ENCODE results near the gene DHH.
A peak's percentile ranks its signal among the peaks of the same experiment; 100 is the strongest.

DHH gene

DNA sequence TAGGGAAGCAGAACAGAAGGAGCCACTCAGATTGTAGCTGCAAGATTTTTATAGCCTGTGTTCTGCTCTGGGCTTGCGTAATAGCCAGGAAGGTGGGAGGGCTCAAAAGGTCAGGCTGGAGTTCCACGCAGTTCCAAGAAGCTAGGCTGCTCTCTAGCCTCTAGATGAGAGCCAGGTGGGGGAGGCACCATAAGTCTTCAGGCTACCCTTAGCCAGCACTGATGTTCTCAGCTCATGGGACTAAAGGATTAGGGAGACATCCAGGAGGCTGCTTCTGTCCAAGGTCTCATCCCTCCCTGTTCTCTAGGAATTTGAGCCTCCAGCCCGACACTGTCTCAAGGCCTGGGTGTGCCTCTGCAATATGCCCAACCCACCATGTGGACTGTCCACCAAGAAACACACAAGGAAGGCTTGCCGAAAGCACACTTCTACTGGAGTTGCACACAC, 14.4 kb upstream of the DHH start:
- peak; percentile 74 to 84 for DNase-seq

DNA sequence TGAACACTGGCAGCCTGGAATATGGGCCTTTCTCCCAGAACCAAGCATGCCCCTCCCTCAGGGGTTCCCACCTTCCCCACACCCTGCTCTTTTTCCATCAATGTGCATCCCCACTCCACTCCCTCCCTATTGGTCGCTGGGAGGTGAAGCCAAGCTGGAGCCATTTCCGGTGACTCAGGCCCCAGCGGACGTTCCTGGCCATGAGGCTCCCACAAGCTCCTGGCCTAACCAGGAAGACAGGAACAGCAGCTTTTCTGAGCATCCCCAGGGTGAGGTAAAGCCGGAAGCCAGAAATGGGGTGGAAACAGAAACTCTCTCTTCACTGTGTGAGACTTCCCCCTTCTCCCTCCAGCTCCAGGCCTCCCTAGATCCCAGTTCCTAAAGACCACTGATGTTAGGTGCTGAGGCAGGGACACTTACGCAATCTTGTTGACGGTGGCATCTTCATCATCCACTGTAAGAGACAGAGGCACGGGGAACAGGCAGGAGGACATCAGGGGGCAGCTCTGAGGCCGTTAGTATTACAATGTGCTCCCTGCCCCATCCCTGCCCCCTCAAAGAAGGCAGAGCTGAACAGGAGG, 11.0 kb upstream of the DHH start:
- DNase-seq: no peak

DNA sequence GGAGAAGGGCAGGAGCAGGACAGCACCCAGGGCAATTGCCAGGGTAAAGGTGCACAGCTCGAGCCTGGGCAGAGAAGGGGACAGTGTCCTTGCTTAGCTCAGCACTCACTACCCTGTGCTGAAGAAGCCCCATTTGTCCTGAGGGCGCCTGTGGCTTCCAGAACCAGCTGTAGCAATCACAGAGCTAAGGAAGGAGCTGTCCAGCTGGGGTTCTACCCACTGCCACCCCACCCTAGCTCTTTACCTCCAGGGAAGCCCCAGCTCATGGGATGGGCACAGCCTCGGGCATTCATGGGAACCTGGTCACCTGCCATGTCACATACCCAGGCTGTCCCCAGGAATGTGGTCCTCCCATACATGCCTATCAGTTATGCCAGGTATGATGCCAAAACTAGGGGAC, 10.2 kb upstream of the DHH start:
- no peak for DNase-seq

DNA sequence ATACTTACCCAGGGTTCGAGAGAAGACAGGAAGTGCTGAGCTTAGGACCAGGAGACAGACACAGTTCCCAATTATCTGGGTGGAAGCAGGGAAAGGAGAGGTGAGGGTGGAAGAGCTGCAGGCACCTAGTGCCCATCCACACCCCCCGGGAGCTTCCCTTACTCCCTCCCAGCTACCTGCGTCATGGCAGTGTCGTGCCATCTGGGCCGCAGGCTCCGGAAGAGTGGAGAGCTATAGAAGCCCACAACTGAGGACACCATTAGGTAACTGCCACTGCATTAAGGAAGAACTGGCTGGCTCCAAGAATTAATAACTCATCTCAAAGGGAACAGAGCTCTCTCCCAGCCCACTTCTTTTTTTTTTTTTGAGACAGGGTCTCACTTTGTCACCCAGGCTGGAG, 5.8 kb upstream of the DHH start:
- no peak for DNase-seq

DNA sequence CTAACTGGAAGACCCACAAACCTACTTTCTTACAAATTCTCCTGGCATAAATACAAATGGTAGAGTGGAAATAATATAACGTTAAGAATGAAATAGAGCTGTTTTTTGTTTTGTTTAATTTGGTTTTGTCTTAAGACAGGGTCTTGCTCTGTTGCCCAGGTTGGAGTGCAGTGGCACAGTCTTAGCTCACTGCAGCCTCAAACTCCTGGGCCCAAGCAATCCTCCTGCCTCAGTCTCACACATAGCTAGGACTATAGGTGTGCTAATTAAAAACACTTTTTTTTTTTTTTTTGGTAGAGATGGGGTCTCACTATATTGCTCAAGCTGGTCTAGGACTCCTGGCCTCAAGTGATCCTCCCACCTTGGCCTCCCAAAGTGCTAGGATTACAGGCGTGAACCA, 4.1 kb upstream of the DHH start:
- no peak for DNase-seq

DNA sequence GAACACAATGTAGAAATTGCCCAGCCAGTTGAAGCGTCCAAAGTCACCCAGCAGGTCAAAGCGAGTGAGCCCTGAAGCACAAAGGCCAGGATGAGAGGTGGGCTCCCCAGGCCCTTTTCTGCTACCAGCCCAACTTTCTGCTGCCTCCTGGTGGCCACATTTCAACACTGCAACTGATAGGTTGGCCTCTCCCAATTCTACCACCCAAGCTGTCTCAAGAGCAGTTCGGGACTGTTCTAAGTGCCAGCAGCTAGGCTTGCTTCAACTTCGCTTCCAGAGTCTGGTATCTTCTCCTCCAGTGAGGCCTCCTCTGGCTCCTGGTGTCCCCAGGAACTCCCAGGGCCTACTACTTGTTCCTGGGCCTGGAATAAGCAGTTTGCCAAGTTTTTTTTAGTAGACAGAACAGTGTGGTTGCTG, 3.4 kb upstream of the DHH start:
- DNase-seq: peak; percentile 44 to 52

DNA sequence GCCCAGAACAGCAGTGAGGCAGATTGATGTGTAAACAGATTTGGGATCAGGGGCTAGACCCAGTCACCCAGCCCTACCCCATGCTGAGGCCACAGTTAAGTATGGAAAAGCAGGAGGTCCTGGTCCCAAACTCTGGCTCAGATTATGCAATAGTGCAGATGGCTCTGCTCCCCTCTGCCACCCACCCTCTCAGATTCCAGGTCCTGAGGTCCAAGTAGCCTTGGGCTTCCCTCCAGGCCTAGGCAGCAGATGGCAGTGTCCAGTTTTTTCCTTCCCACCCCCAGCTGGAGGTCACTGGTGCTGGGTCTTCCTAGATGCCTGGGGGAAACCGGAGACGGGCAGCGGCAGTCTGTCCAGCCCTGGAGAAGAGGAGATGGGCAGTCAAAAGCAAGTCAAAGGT, 2.8 kb upstream of the DHH start:
- no peak for DNase-seq

DNA sequence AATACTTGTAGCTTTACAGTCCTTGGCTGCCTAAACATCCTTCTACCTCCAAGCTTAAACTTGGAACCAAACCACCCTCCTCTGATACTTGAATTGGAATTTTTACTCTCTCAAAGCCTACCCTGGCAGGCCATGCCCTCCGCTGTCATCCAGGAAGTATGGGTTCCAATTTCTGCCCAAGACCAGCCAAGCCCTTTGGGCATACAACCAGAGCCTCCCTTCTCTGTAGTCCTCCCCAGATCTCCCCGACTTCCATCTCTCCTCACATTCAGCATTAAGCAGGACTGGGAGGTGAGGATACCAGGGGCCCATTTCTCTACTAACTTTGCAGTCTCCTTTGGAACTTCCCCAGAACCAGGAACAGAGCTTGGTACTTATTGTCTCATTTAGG, 369 bp upstream of the DHH start:
- DNase-seq: no peak

DNA sequence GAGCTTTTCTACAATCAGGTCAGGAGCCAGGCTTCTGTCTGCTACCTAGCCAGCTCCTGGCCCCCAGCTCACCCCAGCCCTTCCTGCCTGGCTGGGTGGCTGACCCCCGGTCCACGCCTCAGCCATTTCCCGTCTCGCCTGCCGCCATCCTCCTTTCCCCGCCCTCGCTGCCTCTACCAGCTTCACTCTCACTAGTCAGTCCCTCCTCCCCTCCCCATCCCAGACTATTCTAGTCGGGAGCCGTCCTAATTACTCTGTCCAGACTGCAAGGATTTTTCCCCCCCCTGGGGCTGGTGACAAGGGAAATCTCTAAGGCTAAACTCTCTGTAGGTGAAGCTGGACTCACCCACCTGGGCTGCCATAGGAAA, 825 bp downstream of the DHH start:
- no peak for DNase-seq

DNA sequence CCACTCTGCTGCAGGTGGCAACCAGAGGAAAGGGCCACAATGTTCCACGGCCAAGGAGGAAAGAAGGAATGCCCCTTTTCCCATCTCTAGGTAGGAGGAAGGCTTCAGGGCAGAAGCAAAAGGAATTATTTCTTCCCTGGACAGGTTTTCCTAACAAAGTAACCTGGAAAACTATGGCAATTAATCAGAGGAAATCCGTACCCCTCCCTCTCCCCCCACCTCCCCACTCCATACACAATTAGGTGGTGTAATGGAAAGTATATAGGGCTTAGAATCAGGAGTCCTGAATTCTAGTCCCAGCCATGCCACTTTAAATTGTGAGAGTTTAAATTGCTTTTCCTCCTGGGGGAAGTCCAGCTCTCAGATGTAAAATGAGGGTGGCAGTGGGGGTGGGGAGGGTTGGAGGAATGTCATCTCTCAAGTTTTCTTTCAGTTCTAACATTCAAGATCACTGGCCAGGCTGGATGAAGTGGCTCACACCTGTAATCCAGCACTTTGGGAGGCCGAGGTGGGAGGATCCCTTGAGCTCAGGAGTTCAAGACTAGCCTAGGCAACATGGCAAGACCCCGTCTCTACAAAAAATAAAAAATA, 1.7 kb downstream of the DHH start:
- no peak for DNase-seq

DNA sequence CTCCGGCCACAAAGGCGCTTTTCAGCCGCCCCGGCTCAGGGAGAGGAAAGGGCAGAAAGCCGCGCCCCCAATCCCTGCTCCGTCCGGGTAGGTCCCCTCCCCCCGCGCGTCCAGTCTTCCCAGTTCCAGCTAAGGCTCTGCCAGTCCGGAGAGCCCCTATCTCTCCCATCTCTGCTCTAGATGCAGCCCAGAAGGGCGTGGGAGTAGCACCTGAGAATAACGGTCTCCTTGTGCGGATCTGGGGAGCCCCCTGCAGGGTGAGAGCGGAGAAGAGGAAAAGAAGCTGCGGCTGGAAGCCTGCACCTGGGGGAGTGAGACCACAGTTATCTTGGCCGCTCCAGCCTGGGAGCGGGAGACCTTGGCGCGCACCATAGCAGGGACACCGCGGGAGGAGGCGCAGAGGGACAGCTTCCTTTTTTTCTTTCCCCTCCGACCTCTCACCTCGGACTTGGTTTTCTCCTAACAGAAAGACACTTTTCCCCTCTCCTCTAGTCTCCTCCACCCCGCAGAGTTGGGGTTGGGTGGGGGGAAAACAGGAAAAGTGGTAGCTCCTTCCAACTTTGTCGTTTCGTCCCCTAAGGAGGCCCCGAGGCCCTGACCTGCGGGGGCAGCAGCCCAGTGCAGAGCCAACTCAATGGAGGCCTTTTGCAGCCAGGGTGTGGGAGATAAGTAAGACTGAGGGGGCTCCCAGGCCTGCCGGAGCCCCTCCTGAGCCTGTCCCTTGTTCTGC, 2.4 kb downstream of the DHH start:
- peak; percentile 16 to 22 for DNase-seq

DNA sequence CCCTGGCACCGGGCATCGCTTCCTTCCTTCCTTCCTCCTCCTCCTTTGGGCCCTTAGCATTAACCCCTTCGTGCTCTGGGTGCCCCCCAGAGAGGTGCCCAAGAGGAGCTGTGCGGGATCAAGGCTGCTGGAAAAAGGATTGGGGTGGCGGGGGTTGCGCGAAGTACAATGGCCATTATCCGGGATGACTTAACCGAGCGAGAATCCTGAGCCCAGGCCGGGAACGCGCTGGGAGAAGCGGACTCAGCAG, 2.8 kb downstream of the DHH start:
- DNase-seq: no peak

DNA sequence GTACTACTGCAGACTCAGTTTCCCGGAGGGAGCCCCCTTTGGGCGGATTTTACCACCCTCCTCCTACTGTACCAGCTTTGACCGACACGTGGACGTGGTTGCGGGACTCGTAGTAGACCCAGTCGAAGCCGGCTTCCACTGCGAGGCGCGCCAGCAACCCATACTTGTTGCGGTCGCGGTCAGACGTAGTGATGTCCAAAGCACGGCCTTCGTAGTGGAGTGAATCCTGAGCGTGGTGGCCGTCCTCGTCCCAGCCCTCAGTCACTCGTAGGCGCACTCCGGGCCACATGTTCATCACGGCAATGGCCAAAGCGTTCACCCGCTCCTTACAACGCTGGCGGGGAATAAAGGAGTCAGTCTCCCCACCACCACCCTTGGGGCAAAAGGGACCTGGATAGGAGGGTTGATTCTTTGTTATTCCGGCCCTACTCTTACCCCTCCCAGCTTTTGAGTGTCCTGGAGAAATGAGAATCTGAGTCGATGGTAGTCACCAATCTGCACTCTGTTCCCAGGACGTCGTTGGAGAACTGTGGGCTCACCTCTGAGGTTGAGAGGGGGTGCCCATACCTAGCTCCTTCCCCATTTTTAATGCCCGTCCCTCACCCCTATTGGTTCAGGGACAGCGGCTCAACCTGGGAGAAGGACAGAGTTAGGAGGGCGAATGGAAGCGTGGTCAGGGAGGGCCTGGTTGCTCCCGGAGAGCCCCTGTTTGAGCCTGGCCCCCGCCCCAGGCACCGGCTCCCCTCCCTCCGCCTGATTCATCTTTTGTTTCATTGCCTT, 3.4 kb downstream of the DHH start:
- DNase-seq: no peak

DNA sequence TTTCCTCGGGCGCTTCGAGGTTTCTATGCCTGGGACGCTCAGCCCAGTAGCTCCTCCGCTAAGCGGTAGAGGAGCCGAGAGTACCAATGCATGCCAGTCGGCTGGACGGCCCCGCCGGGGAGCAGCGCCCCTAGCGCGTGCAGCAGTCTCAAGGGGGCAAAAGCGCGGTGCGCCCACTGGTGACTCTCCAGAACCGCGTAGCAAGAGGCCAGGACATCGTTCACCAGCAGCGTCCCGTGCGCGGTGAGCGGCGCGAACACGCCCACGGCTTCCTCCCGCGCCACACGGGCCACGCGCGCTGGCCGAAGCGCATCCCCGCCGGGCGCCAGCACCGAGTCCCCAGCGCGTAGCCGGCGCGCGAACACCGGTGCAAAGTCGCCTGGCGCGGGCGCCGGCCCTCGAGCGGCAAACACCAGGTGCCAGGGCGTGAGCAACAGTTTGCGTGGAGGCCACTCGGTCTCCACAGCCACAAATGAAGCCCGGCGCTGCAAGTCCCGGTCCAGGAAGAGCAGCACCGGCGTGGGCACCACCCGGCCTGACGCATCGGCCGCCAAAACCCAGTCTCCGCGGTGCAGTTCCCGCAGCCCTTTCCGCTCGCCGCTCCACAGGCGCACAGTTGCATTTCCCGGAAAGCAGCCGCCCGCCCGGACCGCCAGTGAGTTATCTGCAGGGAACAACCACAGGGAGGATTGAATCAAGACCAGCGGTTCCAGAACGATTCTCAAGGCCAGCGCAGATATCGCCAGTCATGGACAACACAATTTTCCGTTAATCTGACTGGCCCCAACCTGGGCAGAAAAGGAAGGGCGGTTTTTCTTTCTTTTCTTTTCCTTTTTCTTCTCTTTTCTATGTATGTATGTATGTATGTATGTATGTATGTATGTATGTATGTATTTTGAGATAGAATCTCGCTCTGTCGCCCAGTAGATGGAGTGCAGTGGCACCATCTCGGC, 4.5 kb downstream of the DHH start:
- peak in 1 of 2 donors; percentile 34 for DNase-seq

DNA sequence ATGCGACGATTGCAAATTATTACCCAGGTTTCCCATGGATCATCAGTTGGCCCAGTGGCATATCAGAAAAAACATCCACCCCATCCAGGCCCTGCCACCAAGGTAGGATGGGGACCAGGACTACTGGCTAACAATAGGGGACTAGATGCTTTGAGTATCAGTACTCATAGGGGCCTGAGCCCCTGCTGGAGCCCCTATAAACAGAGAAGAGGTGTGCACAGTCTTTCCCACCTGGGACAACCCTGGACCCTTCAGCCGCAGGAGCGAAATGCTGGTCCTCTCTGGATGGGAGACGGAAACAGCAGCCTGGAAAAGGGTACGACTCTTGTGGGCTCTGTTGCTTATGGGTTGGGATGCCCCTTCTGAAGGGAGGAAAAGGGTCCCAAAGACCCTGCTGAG, 5.7 kb downstream of the DHH start:
- DNase-seq: no peak

DNA sequence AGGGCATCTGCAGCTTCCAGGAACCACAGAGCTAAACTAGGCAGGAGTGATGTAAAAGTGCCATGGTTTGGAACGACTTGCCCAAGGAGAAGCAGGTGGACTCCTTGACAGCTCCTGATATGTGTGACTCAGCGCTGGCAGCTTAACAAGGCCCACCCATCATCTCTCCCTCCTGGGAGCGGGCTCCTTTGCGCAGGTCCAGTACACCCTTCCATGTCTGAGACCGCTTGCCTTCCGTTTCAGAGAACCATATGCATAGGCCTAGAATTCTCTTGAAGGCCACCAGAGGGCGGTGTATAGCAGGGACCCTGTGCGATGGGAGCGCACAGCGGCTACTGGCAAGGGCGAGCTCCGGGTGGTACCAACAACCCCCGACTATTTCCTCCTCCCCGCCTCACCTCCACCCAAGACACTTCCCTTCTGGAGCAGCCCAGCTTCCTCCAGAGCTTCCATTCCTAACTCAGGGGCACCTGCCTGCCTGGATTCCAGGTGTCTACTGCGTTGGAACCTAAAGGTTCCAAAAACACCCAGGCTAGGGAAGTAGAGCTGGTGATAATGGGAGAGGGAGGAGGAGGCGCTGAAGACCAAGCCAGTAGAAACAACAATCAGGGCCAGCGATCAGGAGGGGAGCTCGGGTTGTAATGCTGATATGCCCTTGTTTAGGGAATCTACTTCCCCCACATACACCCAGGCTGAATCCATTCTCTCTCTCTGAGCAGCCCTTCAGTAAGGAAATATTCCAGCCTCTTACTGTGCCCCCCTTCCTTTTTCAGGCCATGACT, 6.3 kb downstream of the DHH start:
- peak; percentile 73 to 75 for DNase-seq

DNA sequence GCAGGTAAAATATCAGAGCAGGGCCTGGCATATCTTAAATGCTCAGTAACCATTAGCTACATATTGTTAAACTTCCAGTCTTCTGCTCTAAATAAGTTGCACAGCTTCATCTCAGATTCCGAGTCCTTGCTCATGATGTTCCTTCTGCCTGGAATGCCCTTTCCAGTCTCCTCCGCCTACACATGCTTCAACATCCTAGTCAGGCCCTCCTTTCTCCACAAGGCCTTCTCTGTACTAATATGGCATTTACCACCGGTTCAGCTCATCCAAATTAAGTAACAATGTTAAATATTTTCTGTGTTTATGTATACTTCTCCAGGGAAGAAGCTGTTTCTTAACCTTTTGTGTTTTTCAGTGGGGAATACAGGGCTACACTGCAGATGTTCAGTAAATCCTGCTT, 8.5 kb downstream of the DHH start:
- DNase-seq: no peak

DNA sequence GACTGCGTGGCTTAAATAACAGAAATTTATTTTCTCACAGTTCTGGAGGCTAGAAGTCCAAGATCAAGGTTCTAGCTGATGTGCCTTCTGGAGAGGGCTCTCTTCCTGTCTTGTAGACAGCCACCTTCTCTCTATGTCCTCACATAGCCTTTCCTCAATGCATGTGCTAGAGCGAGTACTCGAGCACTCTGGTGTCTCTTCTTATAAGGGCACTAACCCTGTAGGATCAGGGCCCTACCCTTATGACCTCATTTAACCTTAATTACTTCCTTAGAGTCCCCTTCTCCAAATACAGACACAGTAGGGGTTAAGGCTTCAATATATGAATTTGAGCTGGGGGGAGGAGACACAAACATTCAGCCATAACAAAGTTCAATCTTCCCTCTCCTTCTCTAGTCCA, 10.2 kb downstream of the DHH start:
- DNase-seq: no peak

DNA sequence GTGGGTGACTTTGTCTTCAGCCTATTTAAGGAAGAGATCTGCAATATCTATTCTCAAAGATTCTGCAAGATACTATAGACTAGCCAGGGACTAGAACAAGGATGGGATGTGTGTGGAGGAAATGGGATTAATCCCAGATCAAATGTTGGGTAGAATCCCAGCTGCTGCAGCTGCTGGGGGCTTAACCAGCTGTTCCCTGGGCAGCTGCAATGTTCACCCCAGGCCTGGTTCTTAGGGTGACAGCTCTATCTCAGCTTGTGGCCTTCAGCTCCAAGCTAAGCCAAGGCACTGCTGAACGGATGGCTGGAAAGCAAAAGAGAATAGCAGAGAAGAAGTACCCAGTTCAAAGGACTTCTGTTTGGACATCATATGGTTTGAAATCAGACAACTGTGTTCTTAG, 14.8 kb downstream of the DHH start:
- no peak for DNase-seq

DNA sequence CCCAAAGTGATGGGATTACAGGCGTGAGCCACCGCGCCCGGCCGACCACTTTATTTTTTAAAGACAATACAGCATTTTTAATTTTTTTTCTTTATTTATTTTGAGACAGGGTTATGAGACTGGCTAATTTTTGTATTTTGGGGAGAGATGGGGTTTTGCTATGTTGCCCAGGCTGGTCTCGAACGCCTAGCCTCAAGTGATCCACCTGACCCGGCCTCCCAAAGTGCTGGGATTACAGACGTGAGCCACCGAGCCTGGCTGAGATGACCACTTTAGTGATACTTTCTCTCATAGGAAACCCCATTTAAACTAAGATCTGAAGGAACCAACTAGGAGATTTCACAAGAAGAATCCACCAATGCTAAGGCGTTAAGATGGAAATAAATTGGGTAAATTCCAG, 23.6 kb downstream of the DHH start:
- DNase-seq: no peak

DNA sequence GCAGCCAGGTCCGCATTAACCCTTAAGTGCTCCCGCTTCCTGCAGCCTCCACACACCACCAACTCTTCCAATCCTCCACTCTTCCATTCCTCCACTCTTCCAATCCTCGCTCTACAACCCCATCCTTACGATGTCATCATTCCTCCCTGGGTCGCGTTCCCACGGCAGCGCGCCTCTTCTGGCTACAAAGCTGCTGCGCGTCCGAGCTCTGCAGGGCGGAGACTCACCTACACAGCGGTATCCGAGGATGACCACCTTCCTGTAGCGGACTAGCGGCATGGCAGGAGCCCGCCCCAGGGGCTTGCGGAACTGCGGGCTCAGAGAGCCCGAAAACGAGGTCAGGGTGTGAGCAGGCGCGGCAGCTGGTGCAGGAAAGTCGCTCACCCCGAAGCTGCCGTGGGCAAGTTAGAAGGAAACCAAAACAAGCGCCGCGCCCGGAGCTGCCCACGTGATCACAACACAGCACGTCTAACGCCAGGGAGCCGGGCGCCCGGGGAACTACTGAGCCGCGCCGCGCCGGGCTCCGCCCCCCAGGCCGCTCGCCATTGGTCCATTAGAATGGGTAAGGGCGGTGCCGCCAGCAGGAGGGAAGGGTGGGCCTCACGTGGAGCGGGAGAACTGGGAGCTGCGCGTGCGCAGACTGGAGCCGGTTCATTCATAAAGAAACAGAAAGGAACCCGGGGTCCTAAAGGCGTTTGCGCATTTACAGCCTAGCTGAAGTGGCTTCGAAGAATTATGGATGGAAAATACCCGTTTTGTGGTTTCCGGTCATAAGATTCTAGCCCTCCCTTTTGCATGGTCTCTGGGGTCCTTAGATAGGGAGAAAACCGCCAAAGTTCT, 24.9 kb downstream of the DHH start, which contains the start of gene RHEBL1:
RHEBL1 (minus strand) TSS at position 473 of the 840 bp plus-strand sequence; CDS start at position 279, 194 bp downstream.
- peak; percentile 99 for DNase-seq
